BJ (cell line): ENCODE data around the gene MRGPRX1. TPM values are rescaled to one million over a fixed set of nuclear protein-coding genes. Genes with fewer than 3 reads are reported as not detected.

ENCODE experiments used
- CTCF ChIA-PET: fragments of 350-600 bp; formaldehyde crosslinking; extraction: SDS; loops from one replicate; lab custom pipeline; 2021; ENCODE audit warnings: antibody characterized with exemption, inconsistent platforms; lab: Yijun Ruan, JAX
- POLR2A ChIA-PET: fragments of 300-600 bp; sonication (Branson Sonifier 250); formaldehyde crosslinking; extraction: SDS; loops from one replicate; lab custom pipeline; 2021; ENCODE audit warnings: antibody characterized with exemption; lab: Charles Lee
- DNase-seq: peaks from one replicate; pipeline ENCODE4 v3.0.0-alpha.2; 2011; ENCODE audit warnings: low read depth
- H3K27me3 ChIP-seq: 2 replicates; pipeline ENCODE4 v1.6.0; 2011; ENCODE audit warnings: low read length; ENCODE audit not compliant: control insufficient read depth, insufficient read depth
- H3K36me3 ChIP-seq: 2 replicates; pipeline ENCODE4 v1.5.1; 2011; ENCODE audit warnings: low read length; ENCODE audit not compliant: control insufficient read depth, insufficient read depth
- H3K4me3 ChIP-seq: 2 replicates; pipeline ENCODE4 v1.5.1; 2011; ENCODE audit warnings: low read depth, mild to moderate bottlenecking, control low read depth, low read length
- CTCF ChIP-seq: IDR thresholded peaks from 2 replicates; pipeline ENCODE4 v1.5.1; 2011; ENCODE audit warnings: low read depth, mild to moderate bottlenecking, control low read depth, inconsistent platforms, low read length, moderate library complexity; ENCODE audit not compliant: insufficient read depth
- polyA plus RNA-seq: library from polyadenylated mRNA; depleted of rRNA; stranded (reverse); fragments of >200 nt; gene quantifications from 2 replicates; pipeline ENCODE4 v1.2.3, GENCODE V29; 2011

MRGPRX1 gene
- polyA plus RNA-seq, 1 experiment: not detected

GRCh38 chr11:18972336-18972735 is 33.1 kb upstream of the MRGPRX1 start:
- Histone ChIP-seq H3K4me3 (no peak overlapping the region), H3K27me3 (no peaks in the 10 kb centered on the region), H3K36me3 (no peaks in the 10 kb centered on the region)
- POLR2A ChIA-PET: no interaction called here
- no peak for DNase-seq
- TF ChIP-seq CTCF: no peak
- CTCF ChIA-PET: no interaction called here

- ChIA-PET CTCF (no interaction called here), POLR2A (no interaction called here)
- no peak for DNase-seq
- no peak for TF ChIP-seq CTCF
- Histone ChIP-seq H3K36me3 (no peaks in the 10 kb centered on the region), H3K4me3 (no peak overlapping the region), H3K27me3 (no peaks in the 10 kb centered on the region)
Measured at GRCh38 chr11:18969720-18970119, 30.5 kb upstream of the MRGPRX1 start.

- DNase-seq: no peak
- ChIA-PET CTCF (no interaction called here), POLR2A (no interaction called here)
- no peak overlapping the region for H3K4me3 ChIP-seq
- H3K36me3 ChIP-seq: no peaks in the 10 kb centered on the region
- H3K27me3 ChIP-seq: no peaks in the 10 kb centered on the region
- no peak for TF ChIP-seq CTCF
Measured at GRCh38 chr11:18958221-18958910, 19.2 kb upstream of the MRGPRX1 start.

- POLR2A ChIA-PET: no interaction called here
- H3K27me3 ChIP-seq: no peaks in the 10 kb centered on the region
Measured at GRCh38 chr11:18956630-18957029, 17.4 kb upstream of the MRGPRX1 start.

More at GRCh38 chr11:18956630-18957029, 17.4 kb upstream of the MRGPRX1 start:
- CTCF ChIA-PET: no interaction called here
- DNase-seq: no peak
- no peak overlapping the region for H3K4me3 ChIP-seq
- no peaks in the 10 kb centered on the region for H3K36me3 ChIP-seq
- TF ChIP-seq CTCF: no peak
